HG03097 (cell line): ENCODE results near the gene SMAD1.

Source experiments
- ATAC-seq: cut with Tn5 transposase; IDR thresholded peaks from one replicate; pipeline ENCODE4 v1.9.1; 2021; ENCODE audit not compliant: unreplicated experiment, low FRiP score

Gene SMAD1

DNA sequence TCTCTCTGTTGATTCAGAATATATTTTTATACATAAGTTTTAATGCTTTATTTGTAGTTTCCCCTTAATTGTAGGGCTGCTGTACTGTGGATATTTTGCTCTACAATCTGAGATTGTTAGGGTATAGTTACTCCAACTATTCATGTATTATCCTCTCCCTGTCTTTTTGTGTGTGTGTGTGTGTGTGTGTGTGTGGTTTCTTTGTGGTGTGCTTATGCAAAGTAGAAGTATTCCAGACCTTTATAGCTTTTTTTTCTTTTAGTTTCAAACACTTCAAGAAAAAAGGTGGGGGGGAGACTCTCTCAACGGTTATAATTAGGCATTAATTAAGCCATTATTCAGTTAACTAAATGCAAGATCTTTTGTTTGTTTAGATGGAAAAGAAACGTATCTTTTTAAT lies 6.7 kb downstream of the SMAD1 start:
- no peak for ATAC-seq

GRCh38 chr4:145489556-145489955 lies 7.9 kb downstream of the SMAD1 start:
- no peak for ATAC-seq

DNA sequence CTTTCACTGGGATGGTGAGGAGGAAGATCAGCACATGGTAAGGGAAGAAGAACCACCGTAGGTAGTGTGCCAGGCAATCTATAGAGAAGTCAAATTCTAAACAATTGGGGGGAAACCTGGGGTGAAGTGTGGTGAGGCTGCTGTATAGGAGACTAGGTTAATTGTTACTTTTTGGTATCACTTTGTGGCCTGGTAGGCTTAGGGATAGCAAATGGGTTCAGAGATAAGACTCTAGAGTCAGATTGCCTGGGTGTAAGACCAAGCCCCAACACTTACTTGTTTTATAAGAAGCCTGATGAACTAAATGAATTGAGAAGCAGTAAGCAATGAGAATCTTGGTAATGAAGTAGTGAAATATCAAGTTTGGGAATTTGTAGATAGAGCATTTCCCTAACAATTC lies 8.7 kb downstream of the SMAD1 start:
- no peak for ATAC-seq

- ATAC-seq, result no peak
Measured at GRCh38 chr4:145490796-145491195, 9.1 kb downstream of the SMAD1 start.

DNA sequence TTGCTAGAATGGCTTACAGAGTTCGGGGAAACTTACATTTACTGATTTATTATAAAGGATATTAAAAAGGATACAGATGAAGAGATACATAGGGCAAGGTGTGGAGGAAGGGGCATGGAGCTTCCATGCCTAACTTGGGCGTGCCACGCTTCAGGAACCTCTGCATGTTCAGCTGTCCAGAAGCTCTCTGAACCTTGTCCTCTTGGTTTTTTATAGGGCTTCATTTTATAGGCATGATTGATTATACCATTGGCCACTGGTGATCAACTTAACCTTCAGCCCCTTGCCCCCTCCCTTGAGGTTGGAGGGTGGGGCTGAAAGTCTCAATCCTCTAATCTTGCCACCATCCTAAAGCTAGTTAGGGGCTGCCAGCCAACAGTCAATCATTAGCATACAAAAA lies 10.7 kb downstream of the SMAD1 start:
- no peak for ATAC-seq

GRCh38 chr4:145493166-145493565 lies 11.5 kb downstream of the SMAD1 start:
- no peak for ATAC-seq

DNA sequence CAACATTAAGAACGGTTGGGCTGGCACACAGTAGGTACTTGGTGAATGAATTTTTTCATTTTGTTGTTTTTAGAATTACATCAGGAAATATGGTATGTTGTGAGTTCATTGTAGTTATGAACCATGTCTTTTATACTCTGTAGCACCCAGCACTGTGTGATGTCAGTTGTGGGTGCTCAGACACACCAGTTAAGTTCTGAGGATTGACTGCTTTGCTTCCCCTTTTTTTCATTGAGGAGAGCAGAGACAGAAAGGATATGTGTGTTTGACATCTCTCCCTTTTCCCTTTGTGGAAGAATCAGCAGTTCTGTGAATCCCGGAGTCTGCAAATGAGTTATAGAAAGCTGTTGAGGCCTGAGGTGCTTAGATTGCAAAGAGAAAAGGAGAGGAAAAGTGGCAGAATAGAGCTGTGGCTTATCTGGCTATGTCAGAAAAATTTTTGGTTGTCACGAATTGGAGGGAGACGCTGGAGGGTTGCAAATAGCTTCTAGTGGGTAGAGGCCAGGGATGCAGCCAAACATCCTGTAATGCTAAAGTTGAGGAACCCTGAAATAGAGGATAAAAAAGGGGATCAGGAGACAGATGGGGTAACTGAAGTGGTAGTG lies 13.1 kb downstream of the SMAD1 start:
- ATAC-seq, result no peak

- ATAC-seq, result no peak
Measured at GRCh38 chr4:145496292-145496691, 14.6 kb downstream of the SMAD1 start.

- no peak for ATAC-seq
Measured at GRCh38 chr4:145497199-145498149, 15.8 kb downstream of the SMAD1 start.

DNA sequence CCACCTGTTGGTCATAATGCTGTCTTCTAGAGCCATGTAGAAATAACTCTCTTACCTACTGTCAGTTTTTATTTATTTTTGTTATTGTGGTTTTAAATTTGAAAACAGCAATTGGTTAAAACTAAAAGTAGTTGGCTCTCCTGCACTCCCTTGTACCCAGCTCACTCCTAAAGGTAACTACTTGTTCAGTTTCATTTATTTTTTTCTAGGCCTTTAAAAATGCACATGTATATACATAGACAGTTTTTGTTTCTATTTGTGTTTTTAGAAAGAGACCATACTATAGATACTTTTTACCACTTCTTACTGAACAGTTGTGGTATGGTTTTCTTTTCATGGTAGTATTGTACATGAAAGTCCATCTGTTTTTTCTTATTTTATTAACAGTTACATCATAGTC lies 16.8 kb downstream of the SMAD1 start:
- peak; percentile 43 for ATAC-seq

GRCh38 chr4:145501051-145501660 lies 19.5 kb downstream of the SMAD1 start:
- no peak for ATAC-seq

- ATAC-seq, result no peak
Measured at GRCh38 chr4:145502809-145503208, 21.2 kb downstream of the SMAD1 start.

DNA sequence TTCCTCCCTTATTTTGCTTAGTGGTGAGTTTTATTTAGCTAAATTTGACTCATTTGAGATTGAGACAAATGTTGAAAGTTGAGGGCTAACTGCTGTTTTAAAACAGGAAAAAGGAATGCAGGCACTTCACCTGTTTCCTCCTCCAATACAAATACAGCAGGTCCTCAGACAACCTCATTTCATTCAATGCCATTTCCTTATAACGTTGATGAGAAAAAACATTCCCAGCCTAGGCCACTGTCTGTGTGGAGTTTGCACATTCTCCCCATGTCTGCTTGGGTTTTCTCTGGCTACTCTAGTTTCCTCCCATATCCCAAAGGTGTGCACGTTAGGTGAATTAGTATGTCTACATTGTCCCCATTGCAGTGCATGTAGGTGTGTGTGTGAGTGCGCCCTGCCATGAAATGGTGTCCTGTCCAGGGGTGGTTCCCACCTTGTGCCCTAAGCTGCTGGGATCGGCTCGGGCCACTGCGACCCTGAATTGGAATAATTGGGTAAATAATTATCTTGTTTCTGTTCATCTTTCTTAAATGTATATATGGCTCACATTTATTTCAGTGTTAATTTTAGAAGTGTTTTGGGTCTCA lies 21.9 kb downstream of the SMAD1 start:
- no peak for ATAC-seq

- no peak for ATAC-seq
Measured at GRCh38 chr4:145505995-145506394, 24.3 kb downstream of the SMAD1 start.

- no peak for ATAC-seq
Measured at GRCh38 chr4:145507636-145508035, 26.0 kb downstream of the SMAD1 start.

DNA sequence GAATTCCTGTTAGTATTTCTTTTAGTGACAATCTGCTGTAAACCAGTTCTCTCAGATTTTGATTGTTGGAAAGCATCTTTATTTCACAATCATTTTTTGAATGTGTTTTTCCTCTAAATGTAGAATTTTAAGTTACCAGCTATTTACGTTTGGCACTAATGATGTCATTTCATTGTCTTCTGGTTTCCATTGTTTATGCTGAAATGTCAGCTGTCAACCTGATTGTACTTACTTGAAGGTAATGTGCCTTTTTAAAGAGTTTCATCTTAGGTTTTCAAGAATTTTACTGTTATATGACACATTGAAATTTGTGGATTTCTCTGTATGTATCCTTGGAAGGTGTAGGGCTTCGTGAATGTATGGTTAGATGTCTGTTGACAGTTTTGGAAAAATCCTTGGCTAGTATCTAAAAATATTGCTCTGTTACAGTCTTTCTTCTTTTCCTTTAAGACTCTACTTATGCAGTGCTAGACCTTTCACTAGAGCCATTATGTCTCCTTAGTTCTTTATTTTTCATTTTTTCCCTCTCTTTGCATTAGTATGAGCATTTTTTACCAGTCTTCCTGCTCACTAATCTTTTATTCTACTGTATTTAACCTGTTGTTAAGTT lies 30.4 kb downstream of the SMAD1 start:
- no peak for ATAC-seq

DNA sequence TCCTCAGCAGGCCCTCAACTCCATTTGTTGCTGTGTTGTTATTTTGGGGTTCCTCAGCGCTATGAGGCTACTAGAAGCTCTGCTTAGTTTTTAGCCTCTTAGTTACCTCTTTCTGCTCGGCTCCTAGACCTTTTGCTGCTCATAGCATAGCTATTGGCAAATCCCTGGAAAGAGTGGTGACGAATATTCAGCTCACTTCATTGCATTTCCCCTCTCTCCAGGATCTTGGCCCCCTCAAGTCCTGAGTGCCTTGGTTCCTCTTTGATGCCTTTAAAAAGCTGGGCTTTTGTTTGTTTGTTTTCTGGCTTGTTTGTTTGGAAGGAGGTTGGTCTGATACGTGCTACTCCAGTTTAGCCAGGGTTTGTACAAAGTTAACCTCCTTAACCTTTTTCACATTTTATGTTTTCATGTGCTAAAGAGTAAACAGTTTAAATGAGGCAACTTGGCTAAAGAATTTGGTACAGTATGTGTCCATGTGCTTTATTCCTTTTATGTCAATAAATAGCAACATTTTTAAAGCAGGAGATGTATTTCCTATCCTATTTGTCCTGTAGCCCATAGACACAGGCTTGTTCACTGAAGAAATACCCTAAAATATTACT lies 31.5 kb downstream of the SMAD1 start:
- no peak for ATAC-seq

- ATAC-seq, result no peak
Measured at GRCh38 chr4:145520172-145520571, 38.5 kb downstream of the SMAD1 start.

DNA sequence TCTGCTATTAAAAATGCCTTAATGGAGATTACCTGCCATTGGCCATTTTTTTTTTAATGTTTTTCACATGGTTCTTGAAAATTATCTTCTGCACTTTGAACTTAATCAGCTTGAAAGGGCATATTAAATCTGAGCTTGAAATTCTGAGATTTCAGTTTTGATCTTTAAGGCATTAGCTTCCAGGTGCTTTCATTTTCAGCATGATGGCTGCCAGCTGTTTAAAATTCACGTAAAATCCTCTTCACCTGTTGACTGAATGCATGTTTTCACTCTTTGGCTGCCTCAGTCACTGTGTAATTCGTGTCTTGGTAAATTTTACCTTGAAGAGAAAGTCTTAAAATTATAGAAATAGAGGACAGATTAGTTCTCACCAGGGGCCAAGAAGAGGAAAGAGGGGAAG lies 39.6 kb downstream of the SMAD1 start:
- ATAC-seq, result no peak

DNA sequence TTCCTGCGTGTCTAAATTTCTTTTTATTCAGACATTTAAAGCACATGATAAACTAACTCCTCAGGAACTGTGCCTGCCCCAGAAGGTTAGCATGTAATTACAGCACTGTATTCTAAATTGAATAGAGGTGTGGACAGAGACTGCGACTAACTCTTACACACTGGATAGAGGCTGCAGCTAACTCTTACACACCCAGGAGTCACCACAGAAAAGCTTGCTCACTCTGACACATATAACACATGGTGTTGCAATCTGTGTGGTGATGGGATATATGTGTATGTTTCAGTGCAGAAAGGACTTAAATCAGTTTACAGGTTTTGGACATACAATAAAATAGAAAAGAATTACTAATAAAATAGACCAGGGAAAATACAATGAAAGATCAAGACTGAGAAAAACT lies 41.5 kb downstream of the SMAD1 start:
- ATAC-seq, result no peak
